HUDEP-2 (cell line): ENCODE results near the gene DDRGK1.
"Not testable (repeated sequence)": the region's sequence is repeated elsewhere in the genome, so short reads cannot be mapped to it uniquely, and the experiment has no call there.

Source experiments
- DNase-seq, 76 experiments: peaks; one replicate each; lab custom pipeline; 2025; ENCODE audit not compliant: unreplicated experiment in 76 of 76; lab: John Stamatoyannopoulos, UW

Gene DDRGK1

DNA sequence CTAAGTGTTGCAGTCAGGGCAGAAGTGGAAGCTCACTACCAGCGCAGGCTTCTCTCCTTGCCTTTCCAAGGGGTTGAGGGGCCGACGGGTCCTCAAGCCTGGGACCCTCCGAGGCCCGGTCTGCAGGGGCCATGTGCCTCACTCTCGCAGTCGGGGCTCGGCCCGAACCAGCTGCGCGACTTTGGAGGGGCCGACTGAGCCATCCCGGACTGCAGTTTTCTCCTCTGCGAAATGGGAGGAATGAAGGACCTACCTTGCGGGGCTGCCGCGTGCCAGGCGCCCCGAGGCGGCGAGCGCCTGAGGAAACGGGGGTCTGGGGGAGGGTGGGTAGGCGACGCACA, 36.8 kb downstream of the DDRGK1 start:
- no peak for DNase-seq

DNA sequence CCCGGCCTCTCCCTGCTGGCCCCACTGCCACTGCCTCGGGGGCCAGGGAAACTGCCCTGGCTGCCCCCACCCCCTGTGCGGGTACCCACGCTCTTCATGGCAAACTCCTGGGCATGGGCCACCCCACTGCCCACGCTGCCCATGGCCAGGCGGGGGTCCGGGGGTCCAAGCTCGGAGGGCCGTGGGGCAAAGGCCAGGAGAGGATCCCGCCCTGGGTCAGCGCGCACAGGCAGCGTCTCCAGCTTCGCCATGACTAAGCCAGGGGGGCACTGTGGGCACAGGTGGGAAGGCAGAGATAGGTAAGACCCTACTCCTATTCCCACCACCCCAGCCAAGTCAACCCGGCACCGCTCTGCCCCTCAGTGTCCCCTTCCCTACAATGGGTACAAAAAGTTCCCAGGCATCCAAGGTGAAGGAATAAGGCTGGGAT, 37.6 kb downstream of the DDRGK1 start:
- DNase-seq = no peak

DNA sequence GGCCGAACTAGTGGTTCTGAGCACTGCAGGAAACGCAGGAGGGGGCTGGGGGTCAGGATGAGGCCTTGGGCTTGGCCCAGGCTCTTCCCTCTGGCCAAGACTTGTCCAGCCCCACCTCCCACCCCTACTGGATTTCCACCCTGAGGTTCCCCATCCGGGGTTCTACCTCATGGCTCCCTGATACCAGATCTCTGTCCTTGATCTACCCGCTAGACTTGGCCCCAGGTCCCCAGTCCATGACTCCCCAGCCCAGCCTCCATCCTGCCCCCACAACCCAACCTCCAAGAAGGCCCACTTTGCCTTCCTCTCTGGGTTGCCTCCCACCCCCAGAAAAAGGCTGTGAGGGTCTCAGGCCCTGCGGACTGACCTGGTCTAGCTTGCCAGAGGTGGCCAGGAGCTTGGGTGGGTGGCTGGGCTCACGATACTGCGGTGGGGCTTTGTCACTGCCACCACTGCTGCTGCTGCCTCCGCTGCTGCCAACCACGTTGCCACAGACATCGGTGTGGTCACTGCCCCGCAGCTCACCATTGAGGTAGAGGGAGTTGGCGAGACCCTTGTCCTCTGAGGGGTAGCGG, 38.1 kb downstream of the DDRGK1 start:
- no peak for DNase-seq

DNA sequence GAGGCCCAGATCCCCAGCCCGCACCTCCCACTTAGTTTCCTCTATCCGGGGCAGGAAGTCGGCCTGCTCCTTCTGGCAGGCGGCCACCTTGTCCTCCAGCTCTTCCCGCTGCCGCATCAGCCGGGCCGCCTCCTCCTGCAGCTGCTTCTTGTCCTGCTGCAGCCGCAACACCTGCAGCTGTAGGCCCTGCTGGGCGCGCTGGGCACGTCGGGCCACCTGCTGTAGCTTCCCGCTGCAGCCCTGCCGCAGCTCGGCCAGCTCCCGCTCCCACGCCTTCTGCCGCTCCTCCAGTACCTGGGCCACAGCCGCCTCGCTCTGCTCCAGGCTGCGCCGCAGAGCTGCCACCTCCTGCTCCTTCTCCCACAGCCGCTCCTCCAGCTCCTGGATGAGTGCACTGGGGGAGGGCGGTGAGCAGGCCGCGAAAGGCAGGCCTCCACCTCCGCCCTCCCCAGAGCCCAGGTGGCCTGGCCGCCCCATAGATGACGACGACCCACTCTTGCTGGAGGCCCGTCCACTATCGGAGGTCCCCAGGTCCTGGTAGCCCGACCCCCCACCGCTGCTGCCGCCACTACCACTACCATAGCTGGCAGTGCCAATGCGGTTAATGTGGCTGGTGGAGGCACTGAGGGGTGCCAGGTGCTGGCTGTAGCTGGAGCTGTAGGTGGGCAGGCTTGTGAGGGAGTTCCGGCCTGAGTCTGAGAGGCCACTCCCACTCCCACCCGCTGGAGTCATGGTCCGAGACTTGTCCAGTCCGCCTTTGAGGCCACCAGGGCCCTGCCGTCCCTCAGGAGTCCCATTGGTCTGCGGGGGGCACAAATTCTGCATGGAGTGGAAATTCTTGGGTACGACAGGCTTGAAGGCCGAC, 38.8 kb downstream of the DDRGK1 start:
- no peak for DNase-seq

DNA sequence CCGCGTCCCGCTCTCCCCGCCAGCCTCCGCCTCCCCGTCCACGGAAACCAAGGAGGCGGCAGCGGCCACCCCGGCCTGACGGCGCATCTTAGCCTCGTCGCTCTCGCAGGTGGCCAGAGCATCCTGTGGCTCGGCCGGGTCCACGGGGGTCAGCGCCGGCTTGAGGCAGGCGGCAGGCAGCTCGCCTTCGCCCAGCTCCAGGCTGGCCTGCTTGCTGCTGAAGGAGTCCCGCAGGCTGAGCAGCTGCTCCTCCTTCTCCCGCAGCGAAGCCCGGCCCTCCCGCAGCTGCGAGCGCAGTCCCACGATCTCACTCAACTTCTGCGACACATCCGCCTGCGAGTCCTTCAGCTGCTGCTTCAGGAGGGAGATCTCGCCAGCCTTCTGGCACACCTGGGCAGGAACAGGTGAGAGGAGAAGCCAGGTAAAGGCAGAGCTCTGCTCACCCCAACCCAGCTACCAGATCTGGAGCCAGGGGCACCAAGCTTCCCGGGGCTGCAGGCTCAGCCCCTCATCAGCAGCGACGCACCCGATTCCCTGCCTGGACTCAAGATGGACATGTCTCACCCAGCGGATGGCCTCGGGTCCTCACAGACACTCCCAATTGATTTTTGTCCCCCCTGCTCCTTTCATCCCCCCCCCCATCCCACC, 39.6 kb downstream of the DDRGK1 start:
- no peak for DNase-seq

DNA sequence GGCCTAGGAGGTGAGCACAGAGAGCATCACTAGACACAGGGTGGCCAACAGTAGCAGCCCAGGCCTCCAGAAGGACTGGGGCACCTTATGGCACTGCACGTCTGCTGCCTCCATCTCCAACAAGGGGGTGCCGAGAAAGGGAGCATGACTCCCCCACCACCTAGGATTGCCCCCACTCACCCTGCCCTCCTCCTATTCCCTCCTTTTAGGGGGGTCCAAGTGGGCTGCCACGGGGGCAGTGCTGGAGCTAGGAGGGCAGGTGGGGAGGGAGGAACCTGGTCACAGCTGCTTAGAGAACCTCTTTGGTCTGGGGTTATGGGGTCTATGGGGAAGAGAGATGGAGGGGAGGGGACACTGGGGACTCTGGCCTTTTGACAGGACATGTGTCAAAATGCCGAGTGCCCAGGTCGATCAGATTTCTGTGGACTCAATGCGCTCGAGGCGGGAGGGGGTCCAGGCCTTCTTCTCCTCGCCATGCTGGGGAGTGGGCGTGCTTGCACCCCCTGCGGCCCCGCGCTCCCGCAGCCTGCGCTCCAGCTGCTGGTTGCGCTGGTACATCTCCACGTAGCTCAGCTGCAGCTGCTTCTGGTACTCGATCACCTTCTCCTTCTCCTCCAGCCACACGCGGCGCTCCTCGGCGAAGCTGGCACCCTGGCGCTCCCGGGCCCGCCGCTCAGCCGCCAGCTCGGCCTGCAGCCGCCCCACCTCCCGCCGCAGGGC, 40.3 kb downstream of the DDRGK1 start:
- DNase-seq = no peak

DNA sequence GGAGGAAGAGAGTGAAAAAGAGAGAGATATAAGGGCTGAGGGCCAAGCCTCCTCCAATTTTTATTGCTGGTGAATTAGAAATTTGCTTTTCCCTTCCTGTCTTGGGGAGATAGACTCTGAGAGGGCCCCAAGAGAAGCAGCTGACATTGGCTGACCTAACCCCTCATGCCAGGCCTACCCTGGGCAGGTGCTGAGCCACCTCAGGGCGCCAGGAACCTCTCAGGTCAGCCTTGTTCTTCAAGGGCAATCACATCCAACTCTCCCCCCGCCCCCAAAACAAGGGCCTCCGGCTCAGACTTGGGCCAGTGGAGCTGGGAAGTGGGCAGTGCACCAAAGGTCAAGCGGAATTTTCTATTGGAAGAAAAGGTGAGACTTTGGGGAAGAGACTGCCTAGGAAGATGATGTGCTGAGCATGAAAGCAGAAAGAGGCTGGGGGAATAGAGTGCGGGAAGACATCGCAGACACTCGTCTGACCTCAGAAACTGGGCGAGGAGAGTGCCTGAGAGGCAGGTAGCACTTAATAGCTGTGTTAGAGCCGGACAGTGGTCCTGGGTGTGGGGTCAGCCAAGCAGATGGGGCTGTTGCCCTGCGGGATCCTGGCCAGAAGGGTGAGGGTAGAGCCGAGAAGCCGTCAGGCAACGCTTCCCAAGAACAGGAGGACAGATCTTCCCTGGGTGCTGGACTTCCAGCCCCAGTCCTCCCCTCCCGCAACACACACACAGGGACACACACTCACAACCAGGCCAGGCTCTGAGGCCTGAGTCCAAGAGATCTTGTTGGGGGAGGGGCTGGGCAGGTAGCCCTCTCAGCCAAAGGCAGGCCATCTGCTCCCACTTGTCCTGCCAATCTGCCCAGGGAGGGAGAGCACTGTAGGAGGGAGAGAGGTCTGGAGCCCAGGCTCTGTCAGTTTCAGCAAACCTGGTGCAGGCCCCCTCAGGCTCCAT, 41.1 kb downstream of the DDRGK1 start:
- no peak for DNase-seq

DNA sequence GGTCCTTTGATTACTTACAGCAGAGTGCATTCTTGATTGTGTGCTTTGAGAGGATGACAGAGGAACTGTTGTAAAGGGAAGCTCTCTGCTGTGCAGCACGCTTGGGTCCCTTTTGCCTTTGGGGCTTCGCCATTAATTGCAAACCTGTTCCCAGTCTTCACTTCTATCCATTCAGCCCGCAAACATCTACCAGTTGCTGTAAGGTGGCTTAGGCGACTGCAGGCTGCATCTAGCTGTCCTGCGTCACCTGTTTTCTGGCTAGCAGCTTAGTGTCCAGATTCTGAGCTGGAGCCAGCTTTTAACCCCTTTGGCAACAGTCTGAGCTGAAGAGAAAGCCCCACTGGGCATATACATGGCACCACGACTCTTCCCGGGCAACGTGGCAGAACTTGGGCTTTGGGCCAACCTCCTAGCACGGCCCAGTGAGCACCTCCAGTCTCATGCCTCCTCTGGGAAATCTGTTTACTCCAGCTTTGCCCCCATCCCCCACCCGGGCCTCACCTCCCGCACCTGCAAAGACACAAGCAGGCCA, 42.3 kb downstream of the DDRGK1 start:
- DNase-seq = no peak

DNA sequence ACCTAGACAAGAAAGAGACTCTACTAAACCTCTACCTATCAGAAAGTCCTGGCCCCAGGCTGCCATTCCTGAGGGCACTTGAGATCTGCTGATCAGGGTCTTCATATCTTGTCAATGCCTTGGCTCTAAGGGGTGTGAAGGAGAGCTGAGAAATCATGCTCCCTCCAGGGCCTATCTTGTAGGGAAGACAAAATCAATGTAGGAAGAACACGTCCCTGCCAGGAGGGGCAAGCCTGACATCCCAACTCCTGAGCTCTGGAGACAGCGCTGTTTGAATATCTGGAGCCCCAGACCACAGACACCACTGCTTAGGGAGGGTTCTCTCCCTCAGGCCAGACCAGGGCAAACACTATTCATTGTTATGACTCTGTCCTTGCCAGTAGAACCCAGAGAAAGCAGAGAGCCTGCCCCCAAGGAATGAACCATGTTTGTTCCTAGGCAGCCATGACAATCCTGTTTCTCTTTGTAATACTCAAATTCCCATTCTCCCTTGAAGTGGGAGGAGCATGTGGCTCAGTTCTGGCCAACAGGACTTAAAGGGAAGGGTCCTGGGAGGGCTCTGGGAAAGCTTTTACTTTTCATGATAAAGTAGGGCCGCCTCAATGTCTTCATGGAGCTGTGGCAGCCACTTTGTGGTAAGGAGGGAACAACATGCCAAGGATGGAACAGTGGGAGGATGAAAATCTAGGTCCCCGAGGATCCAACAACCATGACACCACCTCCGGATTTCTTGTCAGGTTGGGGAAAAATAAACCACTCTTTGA, 43.0 kb downstream of the DDRGK1 start:
- no peak for DNase-seq

DNA sequence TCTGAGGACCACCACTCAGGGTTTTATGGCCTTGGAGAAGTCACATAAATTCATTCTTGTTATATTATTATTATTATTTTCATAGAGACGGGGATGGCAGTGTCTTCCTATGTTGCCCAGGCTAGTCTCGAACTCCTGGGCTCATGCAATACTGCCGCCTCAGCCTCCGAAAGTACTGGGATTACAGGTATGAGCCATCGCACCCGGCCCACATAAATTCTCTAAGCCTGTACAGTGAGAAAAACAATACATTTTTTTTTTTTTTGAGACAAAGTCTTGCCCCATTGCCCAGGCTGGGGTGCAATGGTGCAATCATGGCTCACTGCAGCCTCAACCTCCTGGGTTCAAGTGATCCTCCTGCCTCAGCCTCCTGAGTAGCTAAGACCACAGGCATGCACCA, 44.1 kb downstream of the DDRGK1 start:
- DNase-seq = no peak

DNA sequence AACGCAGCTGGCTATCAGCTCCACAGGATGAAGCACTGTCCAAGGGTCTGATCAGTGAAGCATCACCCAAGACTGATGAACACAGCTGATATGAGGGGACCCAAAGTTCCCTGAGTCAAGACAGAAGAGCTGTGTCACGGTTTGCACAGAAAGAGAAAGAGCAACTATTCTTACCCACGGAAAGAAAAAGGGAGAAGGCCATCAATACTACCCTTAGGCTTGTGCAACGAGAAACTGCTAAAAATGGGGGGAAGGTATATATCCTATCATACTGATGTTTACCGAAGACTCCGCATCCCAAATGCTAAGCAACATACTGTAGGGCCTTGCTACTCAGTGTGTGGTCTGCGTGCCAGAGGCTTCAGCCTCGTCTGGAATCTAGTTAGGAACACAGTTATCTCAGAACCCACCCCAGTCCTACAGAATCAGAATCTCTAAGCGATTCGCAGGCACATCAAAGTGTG, 45.5 kb downstream of the DDRGK1 start:
- DNase-seq = peak in 32 of 76 experiments; percentile 8 to 57 (median 28)

DNA sequence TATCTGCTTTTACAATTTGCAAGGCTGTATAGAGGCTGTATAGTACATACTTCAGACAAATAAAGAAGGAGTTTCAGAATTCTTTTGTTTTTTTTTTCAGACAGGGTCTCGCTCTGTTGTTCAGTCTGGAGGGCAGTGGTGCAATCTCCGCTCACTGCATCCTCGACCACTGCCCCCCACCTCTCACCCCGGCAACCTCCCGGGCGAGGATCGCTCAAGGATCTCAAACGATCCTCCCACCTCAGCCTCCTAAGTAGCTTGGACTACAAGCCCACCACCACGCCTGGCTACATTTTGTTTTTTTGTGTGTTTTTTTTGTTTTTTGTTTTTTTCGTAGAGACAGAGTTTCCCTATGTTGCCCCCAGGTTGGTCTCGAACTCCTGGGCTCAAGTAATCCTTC, 46.7 kb downstream of the DDRGK1 start:
- DNase-seq = no peak

DNA sequence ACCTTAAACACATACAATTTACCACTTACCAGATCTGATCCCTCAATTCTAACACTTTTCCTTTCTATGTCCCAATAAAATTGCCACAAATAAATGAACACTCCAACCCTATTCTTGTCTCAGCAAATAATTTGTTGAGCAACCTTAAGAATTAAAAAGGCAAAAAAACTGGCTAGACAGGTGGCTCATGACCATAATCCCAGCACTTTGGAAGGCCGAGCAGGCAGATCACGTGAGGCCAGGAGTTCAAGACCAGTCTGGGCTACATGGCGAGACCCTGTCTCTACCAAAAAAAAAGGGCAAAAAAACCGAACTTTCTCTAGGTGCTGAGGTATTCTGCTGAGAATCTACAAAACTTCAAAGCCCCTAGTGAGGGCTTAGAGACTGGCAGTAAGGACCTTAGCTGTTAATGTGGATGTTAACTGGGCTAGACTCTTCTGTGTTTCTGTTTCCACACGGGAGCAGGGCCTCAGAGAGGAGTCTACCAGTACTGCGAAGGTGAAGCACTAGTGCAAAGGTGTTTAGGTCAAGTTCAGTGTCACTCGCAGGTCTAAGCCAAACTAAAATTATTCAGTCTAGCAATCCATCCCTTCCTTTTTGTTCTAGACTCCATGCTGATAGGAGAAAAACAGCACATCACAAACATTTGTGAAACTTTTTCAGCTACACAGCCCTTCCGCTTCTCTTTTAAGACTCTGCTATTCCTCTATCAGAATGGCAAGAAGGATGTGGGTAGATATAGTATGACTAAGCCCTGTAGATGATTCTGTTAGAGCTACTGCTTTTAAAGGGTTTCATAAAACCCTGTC, 47.5 kb downstream of the DDRGK1 start:
- DNase-seq = peak in 4 of 76 experiments; percentile 7 to 21 (median 10)

DNA sequence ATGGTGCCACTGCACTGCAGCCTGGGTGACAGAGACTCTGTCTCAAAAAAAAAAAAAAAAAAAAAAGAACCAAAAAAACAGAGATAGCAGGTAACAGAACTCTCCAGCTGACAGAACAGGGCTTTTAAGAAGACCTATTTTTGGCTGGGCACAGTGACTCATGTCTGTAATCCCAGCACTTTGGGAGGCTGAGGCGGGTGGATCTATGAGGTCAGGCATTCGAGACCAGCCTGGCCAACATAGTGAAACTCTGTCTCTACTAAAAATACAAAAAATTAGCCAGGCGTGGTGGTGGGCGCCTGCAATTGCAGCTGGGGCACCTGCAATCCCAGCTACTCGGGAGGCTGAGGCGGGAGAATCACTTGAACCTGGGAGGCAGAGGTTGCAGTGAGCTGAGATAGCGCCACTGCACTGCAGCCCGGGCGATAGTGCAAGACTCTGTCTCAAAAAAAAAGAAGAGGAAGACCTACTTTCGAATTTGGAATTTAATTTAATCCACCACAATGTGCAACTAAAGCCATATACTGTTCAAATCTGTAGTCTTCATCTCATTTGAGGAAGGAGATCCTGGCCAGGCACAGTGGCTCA, 52.3 kb downstream of the DDRGK1 start:
- not testable (repeated sequence) for DNase-seq

DNA sequence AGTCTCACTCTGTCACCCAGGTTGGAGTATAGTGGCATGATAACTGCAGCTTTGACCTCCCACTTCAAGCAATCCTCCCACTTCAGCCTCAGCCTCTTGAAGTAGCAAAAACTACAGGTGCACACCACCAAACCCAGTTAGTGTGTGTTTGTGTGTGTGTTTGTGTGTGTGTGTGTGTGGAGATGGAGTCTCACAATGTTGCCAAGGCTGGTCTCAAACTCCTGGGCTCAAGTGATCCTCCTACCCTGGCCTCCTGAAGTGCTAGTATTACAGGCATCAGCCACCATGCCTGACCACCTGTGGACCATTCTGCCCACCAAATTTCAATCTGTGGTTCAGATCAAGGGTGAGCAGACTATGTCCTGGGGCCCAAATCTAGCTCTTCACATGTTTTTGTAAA, 53.6 kb downstream of the DDRGK1 start:
- no peak for DNase-seq

DNA sequence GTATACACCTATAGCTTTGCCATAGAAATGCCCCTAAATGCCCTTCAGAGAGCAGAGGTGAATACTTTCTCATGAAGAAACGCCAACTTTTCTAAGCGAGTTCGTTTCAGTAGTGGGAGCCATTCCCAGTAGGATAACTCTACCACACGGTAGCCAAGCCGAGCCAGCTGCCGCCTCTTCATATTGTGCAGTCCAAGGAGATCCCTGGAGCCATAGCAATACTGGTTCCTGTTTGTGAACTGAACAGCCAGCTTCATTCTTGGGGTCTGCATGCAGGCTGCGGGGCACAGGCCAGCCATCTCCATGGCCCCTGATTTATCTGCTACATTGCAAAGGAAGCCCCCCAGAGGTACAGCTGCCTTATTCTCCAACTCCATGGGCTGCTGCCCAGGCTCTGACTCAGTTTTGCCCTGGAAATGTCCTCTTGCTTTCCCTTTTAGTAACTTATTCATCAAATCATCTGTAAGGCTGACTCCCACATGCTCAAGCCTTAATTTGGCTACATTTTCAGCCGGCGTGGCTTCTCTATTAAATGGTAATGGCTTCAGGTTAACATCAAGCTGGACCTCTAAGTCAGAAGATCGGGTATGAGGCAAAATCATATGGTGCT, 57.6 kb downstream of the DDRGK1 start:
- no peak for DNase-seq

DNA sequence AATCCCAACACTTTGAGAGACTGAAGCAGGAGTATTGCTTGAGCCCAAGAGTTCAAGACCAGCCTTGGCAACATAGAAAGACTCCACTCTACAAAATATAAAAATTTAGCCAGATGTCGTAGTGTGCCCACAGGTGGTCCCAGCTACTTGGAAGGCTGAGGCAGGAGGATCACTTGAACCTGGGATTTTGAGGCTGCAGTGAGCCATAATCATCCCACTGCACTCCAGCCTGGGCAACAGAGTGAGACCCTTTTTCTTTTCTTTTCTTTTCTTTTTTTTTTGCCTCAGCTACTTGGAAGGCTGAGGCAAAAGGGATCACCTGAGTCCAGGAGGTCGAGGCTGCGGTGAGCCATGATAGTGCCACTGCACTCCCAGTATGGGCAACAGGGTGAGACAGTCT, 62.7 kb downstream of the DDRGK1 start:
- DNase-seq = no peak
